Caco-2 (cell line): ENCODE data around the gene ARRDC1. TPM values are rescaled to one million over a fixed set of nuclear protein-coding genes. Genes with fewer than 3 reads are reported as not detected.
"Not testable (repeated sequence)": the region's sequence is repeated elsewhere in the genome, so short reads cannot be mapped to it uniquely, and the experiment has no call there.

Experiments
- BruUV-seq: library from RNA; stranded (reverse); fragments of 400-500 nt; replicated peaks from 2 replicates; lab custom pipeline; 2021; lab: Mats Ljungman, UMichigan
- CTCF ChIA-PET: fragments of 300-600 bp; sonication (Branson Sonifier 250); formaldehyde crosslinking; loops from one replicate; lab custom pipeline; 2022; ENCODE audit warnings: antibody characterized with exemption; lab: Charles Lee
- POLR2A ChIA-PET: fragments of 300-600 bp; sonication (Branson Sonifier 250); formaldehyde crosslinking; loops from one replicate; lab custom pipeline; 2022; ENCODE audit warnings: antibody characterized with exemption; lab: Charles Lee
- DNase-seq, 2 experiments: peaks; one replicate each; pipeline versions ENCODE4 v3.0.0 to v3.0.0-alpha.2; 2020 to 2022
- H3K27me3 ChIP-seq: replicated peaks from 2 replicates; pipeline ENCODE4 v1.6.0; 2011; ENCODE audit warnings: low read length; ENCODE audit not compliant: control insufficient read depth, insufficient read depth
- H3K36me3 ChIP-seq: 2 replicates; pipeline ENCODE4 v1.5.1; 2011; ENCODE audit warnings: low read length; ENCODE audit not compliant: control insufficient read depth, insufficient read depth
- H3K4me1 ChIP-seq: fragments of 250-450 bp; sonication (Bioruptor Pico); 2 replicates; pipeline ENCODE4 v1.5.1; 2020; ENCODE audit warnings: mild to moderate bottlenecking
- H3K4me3 ChIP-seq: 2 replicates; pipeline ENCODE4 v1.5.1; 2011; ENCODE audit warnings: low read depth, mild to moderate bottlenecking, control low read depth, low read length
- H3K9me3 ChIP-seq: fragments of 250-450 bp; sonication (Bioruptor Pico); 2 replicates; pipeline ENCODE4 v1.5.1; 2020; ENCODE audit warnings: mild to moderate bottlenecking, moderate library complexity
- H3K27ac Mint-ChIP-seq: one replicate; pipeline ENCODE4 v1.8.0; 2022; ENCODE audit warnings: mixed read lengths; ENCODE audit not compliant: unreplicated experiment
- H3K27me3 Mint-ChIP-seq: one replicate; pipeline ENCODE4 v1.8.0; 2022; ENCODE audit warnings: mixed read lengths; ENCODE audit not compliant: insufficient read depth, unreplicated experiment
- H3K36me3 Mint-ChIP-seq: one replicate; pipeline ENCODE4 v1.8.0; 2022; ENCODE audit warnings: mild to moderate bottlenecking, mixed read lengths; ENCODE audit not compliant: insufficient read depth, unreplicated experiment
- H3K4me1 Mint-ChIP-seq: one replicate; pipeline ENCODE4 v1.8.0; 2022; ENCODE audit warnings: low read depth, mixed read lengths; ENCODE audit not compliant: unreplicated experiment
- H3K4me3 Mint-ChIP-seq: one replicate; pipeline ENCODE4 v1.8.0; 2022; ENCODE audit warnings: mild to moderate bottlenecking, moderate library complexity, mixed read lengths; ENCODE audit not compliant: unreplicated experiment
- H3K9me3 Mint-ChIP-seq: one replicate; pipeline ENCODE4 v1.8.0; 2022; ENCODE audit warnings: mixed read lengths; ENCODE audit not compliant: unreplicated experiment
- intact Hi-C: fragments of 100-400 bp; cut with micrococcal nuclease; formaldehyde crosslinking; loops from one replicate; pipeline ENCODE4 v1.10.0; 2022; ENCODE audit not compliant: unreplicated experiment
- total RNA-seq: library from RNA; stranded (reverse); gene quantifications from 2 replicates; pipeline ENCODE4 v1.2.3, GENCODE V29; 2022
- TF ChIP-seq, protein P1 (sequence below), 2 experiments: fragments of 200-600 bp in 1 of 2; IDR thresholded peaks; 1 replicate in 1 of 2; 2 replicates in 1 of 2; pipeline versions ENCODE4 v1.5.1 to v1.8.0; 2011 to 2022; ENCODE audit warnings: antibody characterized with exemption in 1 of 2, control low read depth in 1 of 2, inconsistent platforms in 1 of 2, low read depth in 1 of 2, low read length in 1 of 2, mild to moderate bottlenecking in 1 of 2, moderate library complexity in 1 of 2; ENCODE audit not compliant: insufficient read depth in 1 of 2, severe bottlenecking in 1 of 2, unreplicated experiment in 1 of 2

Gene ARRDC1
- total RNA-seq, 1 experiment from 2014 or later, result 66.6 TPM

DNA sequence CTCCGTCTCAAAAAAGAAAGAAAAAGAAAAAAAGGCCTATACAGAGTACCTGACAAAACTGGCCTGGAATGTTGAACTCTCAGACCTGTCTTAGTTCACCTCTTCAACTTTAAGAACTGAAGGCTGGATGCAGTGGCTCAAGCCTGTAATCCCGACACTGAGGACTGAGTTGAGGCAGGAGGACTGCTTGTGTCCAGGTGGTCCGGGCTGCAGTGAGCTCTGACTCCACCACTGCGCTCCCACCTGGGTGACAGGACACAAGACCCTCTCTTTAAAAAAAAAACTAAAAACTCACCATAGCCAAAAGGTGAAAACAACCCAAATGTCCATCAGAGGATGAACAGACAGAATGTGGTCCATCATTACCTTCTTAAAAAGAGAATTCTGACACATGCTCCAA lies 47.4 kb upstream of the ARRDC1 start:
- Mint-ChIP-seq H3K27ac (no peak overlapping the region), H3K4me3 (no peak overlapping the region), H3K4me1 (peaks cover 16% of the 10 kb centered on the region), H3K36me3 (peaks cover 95% of the 10 kb centered on the region), H3K9me3 (no peaks in the 10 kb centered on the region), H3K27me3 (no peaks in the 10 kb centered on the region)
- intact Hi-C loops, result no loop called here
- Histone ChIP-seq H3K27me3 (no peaks in the 10 kb centered on the region), H3K4me3 (no peak overlapping the region), H3K36me3 (no peaks in the 10 kb centered on the region; the same call in 1 of the 2 replicates), H3K9me3 (no peaks in the 10 kb centered on the region), H3K4me1 (no peaks in the 10 kb centered on the region)
- TF ChIP-seq, protein P1, sequence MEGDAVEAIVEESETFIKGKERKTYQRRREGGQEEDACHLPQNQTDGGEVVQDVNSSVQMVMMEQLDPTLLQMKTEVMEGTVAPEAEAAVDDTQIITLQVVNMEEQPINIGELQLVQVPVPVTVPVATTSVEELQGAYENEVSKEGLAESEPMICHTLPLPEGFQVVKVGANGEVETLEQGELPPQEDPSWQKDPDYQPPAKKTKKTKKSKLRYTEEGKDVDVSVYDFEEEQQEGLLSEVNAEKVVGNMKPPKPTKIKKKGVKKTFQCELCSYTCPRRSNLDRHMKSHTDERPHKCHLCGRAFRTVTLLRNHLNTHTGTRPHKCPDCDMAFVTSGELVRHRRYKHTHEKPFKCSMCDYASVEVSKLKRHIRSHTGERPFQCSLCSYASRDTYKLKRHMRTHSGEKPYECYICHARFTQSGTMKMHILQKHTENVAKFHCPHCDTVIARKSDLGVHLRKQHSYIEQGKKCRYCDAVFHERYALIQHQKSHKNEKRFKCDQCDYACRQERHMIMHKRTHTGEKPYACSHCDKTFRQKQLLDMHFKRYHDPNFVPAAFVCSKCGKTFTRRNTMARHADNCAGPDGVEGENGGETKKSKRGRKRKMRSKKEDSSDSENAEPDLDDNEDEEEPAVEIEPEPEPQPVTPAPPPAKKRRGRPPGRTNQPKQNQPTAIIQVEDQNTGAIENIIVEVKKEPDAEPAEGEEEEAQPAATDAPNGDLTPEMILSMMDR (IDR thresholded peaks at IDR 0.05; ENCODE audit: insufficient read depth in 1 of 2, low read depth in 1 of 2, low read length in 1 of 2, severe bottlenecking in 1 of 2, unreplicated experiment in 1 of 2), result no peak
- ChIA-PET POLR2A (no interaction called here), CTCF (no interaction called here)
- DNase-seq, result no peak
- BruUV-seq, result no TSS peak

GRCh38 chr9:137564134-137564533 lies 41.4 kb upstream of the ARRDC1 start:
- no peak overlapping the region for H3K4me3 Mint-ChIP-seq
- intact Hi-C loops, result no loop called here
- no peaks in the 10 kb centered on the region for H3K27me3 Mint-ChIP-seq
- BruUV-seq, result no TSS peak
- H3K4me1 Mint-ChIP-seq, result peaks cover 6% of the 10 kb centered on the region
- H3K36me3 Mint-ChIP-seq, result peaks cover 59% of the 10 kb centered on the region
- Histone ChIP-seq H3K27me3 (no peaks in the 10 kb centered on the region), H3K9me3 (no peaks in the 10 kb centered on the region), H3K4me1 (no peaks in the 10 kb centered on the region), H3K4me3 (no peak overlapping the region), H3K36me3 (no peaks in the 10 kb centered on the region)
- no peak overlapping the region for H3K27ac Mint-ChIP-seq
- TF ChIP-seq, protein P1 (IDR thresholded peaks at IDR 0.05; ENCODE audit: insufficient read depth in 1 of 2, low read depth in 1 of 2, low read length in 1 of 2, severe bottlenecking in 1 of 2, unreplicated experiment in 1 of 2), result no peak
- POLR2A ChIA-PET, result no interaction called here
- H3K9me3 Mint-ChIP-seq, result no peaks in the 10 kb centered on the region
- CTCF ChIA-PET, result interaction anchor here (0.6 kb wide), 1 partner anchor 23 kb away, joined by 3 read pairs; no protein-coding TSS in a partner anchor
- DNase-seq, result no peak

DNA sequence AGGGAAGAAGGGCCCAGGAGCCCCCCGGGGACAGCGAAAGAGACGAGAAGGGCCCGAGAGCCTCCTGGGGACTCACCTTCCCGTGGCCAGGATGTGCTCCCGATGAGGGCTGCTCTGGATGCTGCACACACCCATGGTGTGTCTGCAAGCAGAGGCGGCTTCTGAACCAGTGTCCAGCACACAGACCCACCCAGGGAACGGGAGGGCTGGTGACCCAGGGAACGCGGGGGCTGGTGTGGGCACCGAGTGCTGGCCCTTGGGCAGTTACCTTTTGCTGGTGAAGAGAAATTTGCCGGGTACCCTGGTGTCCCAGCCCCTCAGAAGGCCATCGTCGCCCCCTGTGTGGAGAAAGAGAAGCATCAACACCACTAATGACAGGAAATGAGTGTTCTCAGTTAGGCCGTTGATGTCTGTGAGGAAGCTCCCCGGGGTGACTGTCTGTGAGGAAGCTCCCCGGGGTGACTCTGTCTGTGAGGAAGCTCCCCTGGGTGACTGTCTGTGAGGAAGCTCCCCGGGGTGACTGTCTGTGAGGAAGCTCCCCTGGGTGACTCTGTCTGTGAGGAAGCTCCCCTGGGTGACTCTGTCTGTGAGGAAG lies 40.6 kb upstream of the ARRDC1 start:
- no peaks in the 10 kb centered on the region for H3K27me3 Mint-ChIP-seq
- no peaks in the 10 kb centered on the region for H3K36me3 ChIP-seq
- H3K4me3 ChIP-seq, result no peak overlapping the region
- TF ChIP-seq, protein P1 (IDR thresholded peaks at IDR 0.05; ENCODE audit: insufficient read depth in 1 of 2, low read depth in 1 of 2, low read length in 1 of 2, severe bottlenecking in 1 of 2, unreplicated experiment in 1 of 2), result no peak
- H3K9me3 ChIP-seq, result no peaks in the 10 kb centered on the region
- ChIA-PET CTCF (no interaction called here), POLR2A (interaction anchor here (0.5 kb wide), 1 partner anchor 26 kb away, joined by 3 read pairs; no protein-coding TSS in a partner anchor)
- BruUV-seq, result no TSS peak
- no peak for DNase-seq
- H3K27me3 ChIP-seq, result no peaks in the 10 kb centered on the region
- H3K4me3 Mint-ChIP-seq, result no peak overlapping the region
- no peaks in the 10 kb centered on the region for H3K9me3 Mint-ChIP-seq
- H3K27ac Mint-ChIP-seq, result no peak overlapping the region
- intact Hi-C loops, result no loop called here
- H3K4me1 Mint-ChIP-seq, result peaks cover under 1% of the 10 kb centered on the region
- no peaks in the 10 kb centered on the region for H3K4me1 ChIP-seq
- peaks cover 56% of the 10 kb centered on the region for H3K36me3 Mint-ChIP-seq

- H3K27me3 Mint-ChIP-seq, H3K4me3 Mint-ChIP-seq, BruUV-seq, POLR2A ChIA-PET, DNase-seq, H3K36me3 ChIP-seq, H3K4me1 ChIP-seq, intact Hi-C loops, CTCF ChIA-PET, H3K27ac Mint-ChIP-seq, H3K9me3 Mint-ChIP-seq, H3K4me3 ChIP-seq, H3K9me3 ChIP-seq, H3K4me1 Mint-ChIP-seq, H3K27me3 ChIP-seq: not testable (repeated sequence)
- H3K36me3 Mint-ChIP-seq, result peaks cover 47% of the 10 kb centered on the region
These were observed 37.0 kb upstream of the ARRDC1 start for GRCh38 chr9:137568445-137568844.
